Esophagus (tissue), 2 donors: Measurements from ENCODE around the gene SLC13A1. TPM values are rescaled to one million over a fixed set of nuclear protein-coding genes. Genes with fewer than 3 reads are reported as not detected.
"Not testable (repeated sequence)": the region's sequence is repeated elsewhere in the genome, so short reads cannot be mapped to it uniquely, and the experiment has no call there.

Source experiments
- H3K27ac ChIP-seq, 2 donors: one replicate each; pipeline ENCODE4 v1.5.1; 2013; ENCODE audit warnings: low read depth in 2 of 2, mild to moderate bottlenecking in 2 of 2, inconsistent platforms in 1 of 2, low read length in 1 of 2, moderate library complexity in 1 of 2
- H3K27me3 ChIP-seq, 2 donors: one replicate each; pipeline ENCODE4 v1.6.1; 2013; ENCODE audit warnings: low read length in 2 of 2, control low read depth in 1 of 2, mild to moderate bottlenecking in 1 of 2; ENCODE audit not compliant: insufficient read depth in 2 of 2, control insufficient read depth in 1 of 2
- H3K36me3 ChIP-seq, 2 donors: one replicate each; pipeline ENCODE4 v1.6.1; 2013; ENCODE audit warnings: low read length in 1 of 2; ENCODE audit not compliant: control insufficient read depth in 2 of 2, insufficient read depth in 2 of 2
- H3K4me1 ChIP-seq, 2 donors: one replicate each; pipeline ENCODE4 v1.6.1; 2013; ENCODE audit warnings: low read length in 1 of 2; ENCODE audit not compliant: control insufficient read depth in 2 of 2, insufficient read depth in 2 of 2
- H3K4me3 ChIP-seq, 2 donors: one replicate each; pipeline ENCODE4 v1.5.1; 2013; ENCODE audit warnings: low read length in 2 of 2, mild to moderate bottlenecking in 2 of 2, low read depth in 1 of 2, moderate library complexity in 1 of 2
- H3K9me3 ChIP-seq, 2 donors: one replicate each; pipeline ENCODE4 v1.6.1; 2013; ENCODE audit warnings: mild to moderate bottlenecking in 2 of 2, low read depth in 1 of 2, low read length in 1 of 2, moderate library complexity in 1 of 2; ENCODE audit not compliant: control insufficient read depth in 2 of 2, insufficient read depth in 1 of 2
- WGBS, 2 donors: extraction: QIAGEN DNeasy Blood & Tissue Kit; methylation state at CpG; one replicate each; pipeline ENCODE4 v1.1.7; 2013; 5-methylcytosine and 5-hydroxymethylcytosine counted together
- polyA plus RNA-seq, 2 donors: library from polyadenylated mRNA; stranded (reverse); fragments of 200-250 nt; gene quantifications; one replicate each; pipeline ENCODE4 v1.2.3, GENCODE V29; 2013
- donor health status: healthy with polysubstance abuse.
- donor health status: Bipolar disorder and iron deficiency.

Gene SLC13A1
- polyA plus RNA-seq, 2 donors = not detected

- Histone ChIP-seq H3K9me3 (no peaks in the 10 kb centered on the region), H3K36me3 (no peaks in the 10 kb centered on the region), H3K4me1 (no peaks in the 10 kb centered on the region), H3K4me3 (no peak overlapping the region), H3K27me3 (no peaks in the 10 kb centered on the region), H3K27ac (no peak overlapping the region)
- WGBS, 2 donors = 76 to 82% methylated on average over 3 of the region's 3 CpGs
Observed at GRCh38 chr7:123115331-123115730, 84.4 kb downstream of the SLC13A1 start.

GRCh38 chr7:123114288-123114687 lies 85.5 kb downstream of the SLC13A1 start:
- no peaks in the 10 kb centered on the region for H3K4me1 ChIP-seq
- no peak overlapping the region for H3K4me3 ChIP-seq
- whole genome bisulfite sequencing, 2 donors = 79 to 84% methylated on average over 2 of the region's 2 CpGs
- no peaks in the 10 kb centered on the region for H3K36me3 ChIP-seq
- no peaks in the 10 kb centered on the region for H3K27me3 ChIP-seq
- no peak overlapping the region for H3K27ac ChIP-seq
- peaks cover 4 to 5% of the 10 kb centered on the region in 2 donors for H3K9me3 ChIP-seq

- Histone ChIP-seq H3K4me1 (no peaks in the 10 kb centered on the region), H3K9me3 (peaks cover 4 to 5% of the 10 kb centered on the region in 2 donors), H3K4me3 (no peak overlapping the region), H3K36me3 (no peaks in the 10 kb centered on the region), H3K27ac (no peak overlapping the region), H3K27me3 (no peaks in the 10 kb centered on the region)
- 70 to 80% methylated on average over 1 of the region's 1 CpG for whole genome bisulfite sequencing, 2 donors
Observed at GRCh38 chr7:123112833-123113232, 86.9 kb downstream of the SLC13A1 start.

- WGBS, 2 donors = 54% methylated on average over 2 of the region's 2 CpGs
- Histone ChIP-seq H3K27me3 (no peaks in the 10 kb centered on the region), H3K27ac (no peak overlapping the region), H3K4me1 (no peaks in the 10 kb centered on the region), H3K4me3 (no peak overlapping the region), H3K36me3 (no peaks in the 10 kb centered on the region), H3K9me3 (no peaks in the 10 kb centered on the region)
Observed at GRCh38 chr7:123099712-123100111, 100.1 kb downstream of the SLC13A1 start.

- Histone ChIP-seq H3K9me3 (no peaks in the 10 kb centered on the region), H3K36me3 (no peaks in the 10 kb centered on the region), H3K27ac (no peak overlapping the region), H3K27me3 (no peaks in the 10 kb centered on the region), H3K4me1 (no peaks in the 10 kb centered on the region), H3K4me3 (no peak overlapping the region)
- WGBS, 2 donors = 78 to 86% methylated on average over 1 of the region's 1 CpG
Observed at GRCh38 chr7:123096976-123097375, 102.8 kb downstream of the SLC13A1 start.

GRCh38 chr7:123096434-123096833 lies 103.3 kb downstream of the SLC13A1 start:
- H3K27me3 ChIP-seq = no peaks in the 10 kb centered on the region
- H3K4me1 ChIP-seq = no peaks in the 10 kb centered on the region
- 75 to 89% methylated on average over 1 of the region's 1 CpG for WGBS, 2 donors
- H3K36me3 ChIP-seq = no peaks in the 10 kb centered on the region
- no peak overlapping the region for H3K27ac ChIP-seq
- no peaks in the 10 kb centered on the region for H3K9me3 ChIP-seq
- no peak overlapping the region for H3K4me3 ChIP-seq

GRCh38 chr7:123090456-123090855 lies 109.3 kb downstream of the SLC13A1 start:
- no peaks in the 10 kb centered on the region for H3K27me3 ChIP-seq
- 80% methylated on average over 2 of the region's 2 CpGs for WGBS, 2 donors
- H3K36me3 ChIP-seq = no peaks in the 10 kb centered on the region
- no peak overlapping the region for H3K4me3 ChIP-seq
- H3K9me3 ChIP-seq = peaks cover 0 to 3% of the 10 kb centered on the region in 2 donors
- no peaks in the 10 kb centered on the region for H3K4me1 ChIP-seq
- H3K27ac ChIP-seq = no peak overlapping the region

GRCh38 chr7:123086910-123087309 lies 112.9 kb downstream of the SLC13A1 start:
- not testable (repeated sequence) for H3K9me3 ChIP-seq

GRCh38 chr7:123084861-123085260 lies 114.9 kb downstream of the SLC13A1 start:
- H3K27ac ChIP-seq, H3K36me3 ChIP-seq, H3K9me3 ChIP-seq, H3K4me3 ChIP-seq, H3K4me1 ChIP-seq, H3K27me3 ChIP-seq: not testable (repeated sequence)
- 89 to 90% methylated on average over 9 of the region's 9 CpGs for WGBS, 2 donors

More at GRCh38 chr7:123086910-123087309, 112.9 kb downstream of the SLC13A1 start:
- not testable (repeated sequence) for H3K36me3 ChIP-seq, H3K27me3 ChIP-seq, H3K4me3 ChIP-seq, H3K27ac ChIP-seq, H3K4me1 ChIP-seq
- 83 to 98% methylated on average over 1 of the region's 1 CpG for WGBS, 2 donors

- Histone ChIP-seq H3K36me3 (no peaks in the 10 kb centered on the region), H3K27me3 (no peaks in the 10 kb centered on the region), H3K4me3 (no peak overlapping the region), H3K27ac (no peak overlapping the region), H3K4me1 (no peaks in the 10 kb centered on the region), H3K9me3 (no peaks in the 10 kb centered on the region)
- 93 to 100% methylated on average over 1 of the region's 1 CpG for WGBS, 2 donors
Observed at GRCh38 chr7:123079021-123079420, 120.7 kb downstream of the SLC13A1 start.
